PC-3 (cell line): Measurements from ENCODE around the gene SNAP23. TPM values are rescaled to one million over a fixed set of nuclear protein-coding genes. Genes with fewer than 3 reads are reported as not detected.
A peak's percentile ranks its signal among the peaks of the same experiment; 100 is the strongest.

Experiments
- ATAC-seq: fragments of 200-7000 bp; cut with Tn5 transposase; 2 replicates; pipeline ENCODE4 v1.9.1; 2020; ENCODE audit warnings: mild to moderate bottlenecking, moderate library complexity
- BruUV-seq: library from RNA; stranded (reverse); fragments of 400-500 nt; replicated peaks from 2 replicates; lab custom pipeline; 2021; lab: Mats Ljungman, UMichigan
- CTCF ChIA-PET: fragments of 300-600 bp; sonication (Branson Sonifier 250); formaldehyde crosslinking; loops from one replicate; lab custom pipeline; 2022; ENCODE audit warnings: antibody characterized with exemption; lab: Charles Lee
- POLR2A ChIA-PET: fragments of 300-600 bp; sonication (Branson Sonifier 250); formaldehyde crosslinking; loops from one replicate; lab custom pipeline; 2022; ENCODE audit warnings: antibody characterized with exemption; ENCODE audit not compliant: unreplicated experiment; lab: Charles Lee
- DNase-seq: peaks from one replicate; pipeline ENCODE4 v3.0.0-alpha.2; 2015
- H2AFZ ChIP-seq: fragments of 300-600 bp; sonication (generic); 2 replicates; pipeline ENCODE4 v1.6.0; 2016; ENCODE audit warnings: antibody characterized with exemption, low read length
- H3F3A ChIP-seq: fragments of 300-600 bp; sonication (generic); one replicate; pipeline ENCODE4 v1.6.0; 2017; ENCODE audit warnings: antibody characterized with exemption, low read length, control low read depth, mild to moderate bottlenecking; ENCODE audit not compliant: unreplicated experiment
- H3K27ac ChIP-seq: fragments of 300-600 bp; sonication (generic); 2 replicates; pipeline ENCODE4 v1.5.1; 2016; ENCODE audit warnings: mild to moderate bottlenecking, low read length
- H3K27me3 ChIP-seq: fragments of 300-600 bp; sonication (generic); 2 replicates; pipeline ENCODE4 v1.6.1; 2016; ENCODE audit warnings: low read length, mixed read lengths
- H3K36me3 ChIP-seq: fragments of 300-600 bp; sonication (generic); 2 replicates; pipeline ENCODE4 v1.6.1; 2016; ENCODE audit warnings: low read depth, mixed run types, low read length, mixed read lengths
- H3K4me1 ChIP-seq: fragments of 300-600 bp; sonication (generic); 2 replicates; pipeline ENCODE4 v1.5.1; 2016; ENCODE audit warnings: low read length; ENCODE audit not compliant: insufficient read depth
- H3K4me2 ChIP-seq: fragments of 300-600 bp; sonication (generic); 2 replicates; pipeline ENCODE4 v1.6.0; 2016; ENCODE audit warnings: low read length
- H3K4me3 ChIP-seq: fragments of 300-600 bp; sonication (generic); 2 replicates; pipeline ENCODE4 v1.5.1; 2016; ENCODE audit warnings: mild to moderate bottlenecking, low read length, mixed read lengths
- H3K79me2 ChIP-seq: fragments of 300-600 bp; sonication (generic); 2 replicates; pipeline ENCODE4 v1.6.1; 2017; ENCODE audit warnings: low read length, mixed read lengths
- H3K9ac ChIP-seq: fragments of 300-600 bp; sonication (generic); 2 replicates; pipeline ENCODE4 v1.6.0; 2016; ENCODE audit warnings: mild to moderate bottlenecking, low read length
- H3K9me2 ChIP-seq: fragments of 300-600 bp; sonication (generic); replicated peaks from 2 replicates; pipeline ENCODE4 v1.6.1; 2016; ENCODE audit warnings: mixed run types, low read length, mixed read lengths
- H3K9me3 ChIP-seq: fragments of 300-600 bp; sonication (generic); 2 replicates; pipeline ENCODE4 v1.6.1; 2016; ENCODE audit warnings: low read length, mixed read lengths
- H4K20me1 ChIP-seq: fragments of 300-600 bp; sonication (generic); 2 replicates; pipeline ENCODE4 v1.6.1; 2016; ENCODE audit warnings: low read length, mixed read lengths
- CTCF ChIP-seq: fragments of 300-600 bp; sonication (generic); conservative IDR thresholded peaks from 2 replicates; pipeline ENCODE4 v1.5.1; 2017; ENCODE audit warnings: antibody characterized with exemption, low read depth, mild to moderate bottlenecking, low read length
- EZH2 ChIP-seq: fragments of 300-600 bp; sonication (generic); IDR thresholded peaks from one replicate; pipeline ENCODE4 v1.6.1; 2017; ENCODE audit warnings: antibody characterized with exemption, mild to moderate bottlenecking, low read length; ENCODE audit not compliant: unreplicated experiment
- EZH2phosphoT487 ChIP-seq: fragments of 300-600 bp; sonication (generic); IDR thresholded peaks from 2 replicates; pipeline ENCODE4 v1.6.1; 2018; ENCODE audit warnings: mild to moderate bottlenecking, antibody characterized with exemption, low read length, borderline replicate concordance
- intact Hi-C: fragments of 100-400 bp; cut with micrococcal nuclease; formaldehyde crosslinking; loops from 2 replicates; pipeline ENCODE4 v1.9.0; 2023
- total RNA-seq: library from RNA; depleted of rRNA; stranded (reverse); fragments of >200 nt; gene quantifications from 2 replicates; pipeline ENCODE4 v1.2.3, GENCODE V29; 2014; rRNA removed

The SNAP23 gene
- total RNA-seq, 1 experiment from 2014 or later, result 40.2 TPM

GRCh38 chr15:42581272-42581730, 85.9 kb downstream of the SNAP23 start:
- no peaks in the 10 kb centered on the region for H3K9me3 ChIP-seq
- H2AFZ ChIP-seq, result peak overlapping the region; percentile 62
- H3K4me3 ChIP-seq, result peak overlapping the region; percentile 56
- no peaks in the 10 kb centered on the region for H3K9me2 ChIP-seq
- ChIA-PET CTCF (no interaction called here), POLR2A (interaction anchor here (0.5 to 1.4 kb wide), 3 partner anchors 10 to 145 kb away, joined by 3 to 9 read pairs (median 4); no protein-coding TSS in a partner anchor)
- H3K79me2 ChIP-seq, result peaks cover under 1% of the 10 kb centered on the region; the same call in 1 of the 2 replicates
- H3K27ac ChIP-seq, result no peak overlapping the region
- H3K4me2 ChIP-seq, result peak overlapping the region; percentile 73
- BruUV-seq, result no TSS peak
- H3F3A ChIP-seq, result no peaks in the 10 kb centered on the region
- no peak overlapping the region for H3K9ac ChIP-seq
- TF ChIP-seq EZH2 (no peak), CTCF (no peak), EZH2phosphoT487 (no peak)
- intact Hi-C loops, result loop anchor here (2.0 to 5.0 kb wide), 2 partner anchors 34 to 70 kb away; partner anchors contain the start of genes HAUS2 and LRRC57
- H4K20me1 ChIP-seq, result no peaks in the 10 kb centered on the region
- no peaks in the 10 kb centered on the region for H3K36me3 ChIP-seq
- DNase-seq, result peak; percentile 76
- peaks cover 11% of the 10 kb centered on the region for H3K4me1 ChIP-seq
- H3K27me3 ChIP-seq, result no peaks in the 10 kb centered on the region
- peak; percentile 98 for ATAC-seq

Other genes starting within 250 kb of the SNAP23 start
- gene GANC, start 222.4 kb upstream of the SNAP23 start, total RNA-seq, result 8.2 and 12.4 TPM in 2 replicates
- 55.8 and 56.3 TPM in 2 replicates for gene TMEM87A, start 222.2 kb upstream of the SNAP23 start, total RNA-seq
- 0.40 TPM in 1 of 2 replicates, not detected in the other for gene CAPN3, start 136.1 kb upstream of the SNAP23 start, total RNA-seq
- gene ZNF106, start 4.5 kb upstream of the SNAP23 start, total RNA-seq, result 25.6 and 26.8 TPM in 2 replicates
- 9.1 and 19.0 TPM in 2 replicates for gene LRRC57, start 53.2 kb downstream of the SNAP23 start, total RNA-seq
- gene HAUS2, start 53.2 kb downstream of the SNAP23 start, total RNA-seq, result 36.5 and 44.1 TPM in 2 replicates
- 4.9 and 5.0 TPM in 2 replicates for gene STARD9, start 80.0 kb downstream of the SNAP23 start, total RNA-seq
- gene CDAN1, start 241.5 kb downstream of the SNAP23 start, total RNA-seq, result 32.5 and 38.6 TPM in 2 replicates